Hepatocyte (in vitro differentiated cells): ENCODE data around the gene NRSN1. TPM values are rescaled to one million over a fixed set of nuclear protein-coding genes. Genes with fewer than 3 reads are reported as not detected.

ENCODE experiments used
- DNase-seq: peaks from one replicate; pipeline ENCODE4 v3.0.0-alpha.2; 2016; ENCODE audit warnings: low spot score
- H2AFZ ChIP-seq: fragments of 200-600 bp; sonication (generic); 2 replicates; pipeline ENCODE4 v1.6.0; 2016; ENCODE audit warnings: antibody characterized with exemption, mild to moderate bottlenecking
- H3K27ac ChIP-seq: fragments of 200-600 bp; sonication (generic); 2 replicates; pipeline ENCODE4 v1.5.1; 2016; ENCODE audit warnings: mild to moderate bottlenecking
- H3K27me3 ChIP-seq: fragments of 200-600 bp; sonication (generic); 2 replicates; pipeline ENCODE4 v1.6.1; 2016
- H3K36me3 ChIP-seq: fragments of 200-600 bp; sonication (generic); replicated peaks from 2 replicates; pipeline ENCODE4 v1.5.1; 2016; ENCODE audit warnings: low read depth; ENCODE audit not compliant: insufficient read depth
- H3K4me1 ChIP-seq: fragments of 200-600 bp; sonication (generic); 2 replicates; pipeline ENCODE4 v1.5.1; 2016; ENCODE audit warnings: mild to moderate bottlenecking, moderate library complexity; ENCODE audit not compliant: insufficient read depth
- H3K4me2 ChIP-seq: fragments of 200-600 bp; sonication (generic); 2 replicates; pipeline ENCODE4 v1.6.0; 2016
- H3K4me3 ChIP-seq: fragments of 200-600 bp; sonication (generic); 2 replicates; pipeline ENCODE4 v1.5.1; 2016; ENCODE audit warnings: mild to moderate bottlenecking
- H3K79me2 ChIP-seq: fragments of 200-600 bp; sonication (generic); 2 replicates; pipeline ENCODE4 v1.6.0; 2017; ENCODE audit warnings: mild to moderate bottlenecking
- H3K9me2 ChIP-seq: fragments of 200-600 bp; sonication (generic); replicated peaks from 2 replicates; pipeline ENCODE4 v1.6.0; 2017; ENCODE audit warnings: mild to moderate bottlenecking; ENCODE audit not compliant: insufficient read depth
- H3K9me3 ChIP-seq: fragments of 200-600 bp; sonication (generic); 2 replicates; pipeline ENCODE4 v1.5.1; 2016; ENCODE audit warnings: low read depth, mild to moderate bottlenecking
- H4K20me1 ChIP-seq: fragments of 200-600 bp; sonication (generic); 2 replicates; pipeline ENCODE4 v1.6.0; 2016; ENCODE audit warnings: mild to moderate bottlenecking; ENCODE audit not compliant: insufficient read depth, poor library complexity, severe bottlenecking
- CTCF ChIP-seq: fragments of 200-600 bp; sonication (generic); IDR thresholded peaks from 2 replicates; pipeline ENCODE4 v1.5.1; 2016; ENCODE audit warnings: antibody characterized with exemption, mild to moderate bottlenecking; ENCODE audit not compliant: poor library complexity
- EZH2 ChIP-seq: fragments of 200-600 bp; sonication (generic); IDR thresholded peaks from 2 replicates; pipeline ENCODE4 v1.6.1; 2016; ENCODE audit warnings: antibody characterized with exemption, mild to moderate bottlenecking, borderline replicate concordance
- EZH2phosphoT487 ChIP-seq: fragments of 200-600 bp; sonication (generic); IDR thresholded peaks from one replicate; pipeline ENCODE4 v1.6.1; 2018; ENCODE audit warnings: antibody characterized with exemption, mild to moderate bottlenecking, low read depth, moderate library complexity; ENCODE audit not compliant: unreplicated experiment, severe bottlenecking
- WGBS: methylation state at CpG from one replicate; pipeline ENCODE4 v1.1.6; 2016; ENCODE audit warnings: low lambda C conversion rate; ENCODE audit errors: missing lambda C conversion rate; 5-methylcytosine and 5-hydroxymethylcytosine counted together
- polyA plus RNA-seq: library from polyadenylated mRNA; unstranded; fragments of >200 nt; fragmentation: Nextera tagmentation; extraction: Ambion mirVana; gene quantifications from 2 replicates; pipeline ENCODE4 v1.2.1, GENCODE V29; 2016
- total RNA-seq: library from RNA; depleted of rRNA; stranded (reverse); fragments of >200 nt; gene quantifications from 2 replicates; pipeline ENCODE4 v1.2.3, GENCODE V29; 2014

The NRSN1 gene
- total and polyA plus RNA-seq, 2 experiments from 2014 or later: 0.51 TPM; not detected in 1

- H3K9me3 ChIP-seq: no peaks in the 10 kb centered on the region
- no peak overlapping the region for H3K4me3 ChIP-seq
- no peak overlapping the region for H3K27ac ChIP-seq
- H3K36me3 ChIP-seq: no peaks in the 10 kb centered on the region
- no peak for DNase-seq
- H4K20me1 ChIP-seq: no peaks in the 10 kb centered on the region
- H2AFZ ChIP-seq: no peak overlapping the region
- H3K4me1 ChIP-seq: no peaks in the 10 kb centered on the region
- no peak overlapping the region for H3K4me2 ChIP-seq
- no peaks in the 10 kb centered on the region for H3K79me2 ChIP-seq
- 71% methylated on average over 1 of the region's 1 CpG for WGBS
- no peaks in the 10 kb centered on the region for H3K27me3 ChIP-seq
- no peaks in the 10 kb centered on the region for H3K9me2 ChIP-seq
- TF ChIP-seq EZH2phosphoT487: no peak
- TF ChIP-seq CTCF: no peak
- TF ChIP-seq EZH2: no peak
These were observed 31.9 kb downstream of the NRSN1 start for GRCh38 chr6:24157886-24158285.

- Histone ChIP-seq H2AFZ (no peak overlapping the region), H3K4me1 (no peaks in the 10 kb centered on the region), H3K9me2 (no peaks in the 10 kb centered on the region), H3K4me3 (no peak overlapping the region), H3K36me3 (no peaks in the 10 kb centered on the region), H3K27me3 (no peaks in the 10 kb centered on the region), H3K79me2 (no peaks in the 10 kb centered on the region), H3K9me3 (no peaks in the 10 kb centered on the region), H3K4me2 (no peak overlapping the region), H4K20me1 (no peaks in the 10 kb centered on the region), H3K27ac (no peak overlapping the region)
- WGBS: 77% methylated on average over 10 of the region's 10 CpGs
- no peak for TF ChIP-seq CTCF
- TF ChIP-seq EZH2: no peak
- no peak for TF ChIP-seq EZH2phosphoT487
- no peak for DNase-seq
These were observed 57.6 kb downstream of the NRSN1 start for GRCh38 chr6:24183584-24183983.

GRCh38 chr6:24186349-24186748 lies 60.3 kb downstream of the NRSN1 start:
- no peak overlapping the region for H2AFZ ChIP-seq
- no peaks in the 10 kb centered on the region for H3K9me2 ChIP-seq
- H3K4me3 ChIP-seq: no peak overlapping the region
- H3K27ac ChIP-seq: no peak overlapping the region
- no peak overlapping the region for H3K4me2 ChIP-seq
- H3K36me3 ChIP-seq: no peaks in the 10 kb centered on the region
- H3K4me1 ChIP-seq: no peaks in the 10 kb centered on the region
- 90% methylated on average over 7 of the region's 7 CpGs for WGBS
- no peak for TF ChIP-seq CTCF
- no peak for TF ChIP-seq EZH2
- TF ChIP-seq EZH2phosphoT487: no peak
- no peaks in the 10 kb centered on the region for H3K79me2 ChIP-seq
- no peak for DNase-seq
- H3K27me3 ChIP-seq: no peaks in the 10 kb centered on the region
- no peaks in the 10 kb centered on the region for H3K9me3 ChIP-seq
- H4K20me1 ChIP-seq: no peaks in the 10 kb centered on the region
